Heart left ventricle (tissue), 16 donors: ENCODE data around the gene NUP188. TPM values are rescaled to one million over a fixed set of nuclear protein-coding genes. Genes with fewer than 3 reads are reported as not detected.

Source experiments
- ATAC-seq, 4 donors: fragments of 200-7000 bp; cut with Tn5 transposase; one replicate each; pipeline ENCODE4 v1.9.1; 2020 to 2022; ENCODE audit warnings: moderate library complexity in 4 of 4, mild to moderate bottlenecking in 3 of 4, moderate number of reproducible peaks in 1 of 4
- DNase-seq, 5 donors: peaks; one replicate each; pipeline ENCODE4 v3.0.0-alpha.2; 2020
- H3K27ac ChIP-seq, 12 donors: fragments of 200-600 bp; sonication (generic) in 4 of 12; one replicate each; pipeline versions ENCODE4 v1.5.0 to v1.8.0; 2016 to 2022; ENCODE audit warnings: mild to moderate bottlenecking in 2 of 12
- H3K27me3 ChIP-seq, 9 donors: fragments of 200-600 bp; sonication (generic) in 2 of 9; one replicate each; pipeline versions ENCODE4 v1.5.1 to v1.8.0; 2016 to 2022; ENCODE audit warnings: mild to moderate bottlenecking in 3 of 9
- H3K36me3 ChIP-seq, 9 donors: fragments of 200-600 bp; sonication (generic) in 2 of 9; one replicate each; pipeline versions ENCODE4 v1.5.0 to v1.8.0; 2018 to 2022; ENCODE audit warnings: mild to moderate bottlenecking in 2 of 9
- H3K4me1 ChIP-seq, 12 donors: fragments of 200-600 bp; sonication (generic) in 4 of 12; one replicate each; pipeline versions ENCODE4 v1.5.0 to v1.8.0; 2016 to 2022; ENCODE audit warnings: mild to moderate bottlenecking in 3 of 12
- H3K4me3 ChIP-seq, 12 donors: fragments of 200-600 bp; sonication (generic) in 4 of 12; one replicate each; pipeline versions ENCODE4 v1.5.0 to v1.8.0; 2017 to 2022; ENCODE audit warnings: mild to moderate bottlenecking in 9 of 12, moderate library complexity in 4 of 12
- H3K9me3 ChIP-seq, 12 donors: fragments of 200-600 bp; sonication (generic) in 4 of 12; one replicate each; pipeline versions ENCODE4 v1.5.0 to v1.8.0; 2016 to 2022; ENCODE audit warnings: mild to moderate bottlenecking in 1 of 12
- CTCF ChIP-seq, 12 donors: fragments of 200-600 bp; sonication (generic) in 4 of 12; IDR thresholded peaks; one replicate each; pipeline versions ENCODE4 v1.5.0 to v1.8.0; 2018 to 2022; ENCODE audit warnings: antibody characterized with exemption in 12 of 12, mild to moderate bottlenecking in 5 of 12
- POLR2A ChIP-seq, 2 donors: fragments of 450-650 bp; IDR thresholded peaks; one replicate each; pipeline ENCODE4 v1.6.1; 2017; ENCODE audit warnings: antibody characterized with exemption in 2 of 2, mild to moderate bottlenecking in 2 of 2, moderate library complexity in 2 of 2
- WGBS, 4 donors: extraction: QIAGEN DNeasy Blood & Tissue Kit in 2 of 4; methylation state at CpG; one replicate each; pipeline versions ENCODE4 v1.1.5 to v1.1.7; 2013 to 2018; 5-methylcytosine and 5-hydroxymethylcytosine counted together
- intact Hi-C, 10 donors: fragments of 100-400 bp; cut with DNase I; formaldehyde crosslinking; loops; one replicate each; pipeline versions ENCODE4 v1.11.1 to v1.14.2; 2022
- long read RNA-seq, 3 donors: library from polyadenylated mRNA; unstranded; transcript quantifications; one replicate each; pipeline ENCODE4 v2.0.0, GENCODE V29; 2020 to 2021
- polyA plus RNA-seq, 2 donors: library from polyadenylated mRNA; stranded (reverse); fragments of 200-250 nt; gene quantifications; one replicate each; pipeline ENCODE4 v1.2.3, GENCODE V29; 2013
- total RNA-seq, 9 donors: library from RNA; depleted of rRNA in 2 of 9; stranded (reverse); fragments of >200 nt in 2 of 9; fragmentation: NEBNext Ultra II Directional in 3 of 9; extraction: Animal tissue kit (Norgen Biotek cat#: 25700) in 3 of 9; gene quantifications; one replicate each; pipeline versions ENCODE4 v1.1.0 to v1.2.4, GENCODE V29; 2016 to 2023
- donor health status: ischemic (EF 13 %, LVEDD 7.1; RV severe dilation, severe dysfunction).
- donor health status: healthy with polysubstance abuse.
- donor health status: DM: no; HTN: yes; CAD: no.
- donor health status: DM: no; HTN: no; CAD: no.
- donor health status: ischemic (EF 25% LVEDD 6.9; RV normal size, moderate dysfunction).
- donor health status: ischemic (EF 25% LVEDD 5.7; RV mildly dilated, moderate dysfunction).
- donor health status: healthy.
- donor health status: DM: yes; HTN: yes; CAD: no.
- donor health status: ischemic (EF 35%, LVEDD 5.7; RV mildly dilated, moderate dysfunction).
- donor health status: nonischemic (EF 11% LVEDD 7.7; RV severe dilation, severe dysfunction).
- donor health status: DM: yes; HTN: yes; CAD: no.
- donor health status: PGD.
- donor health status: ischemic (EF 29% LVEDD 5.4; RV normal size, mild dysfunction).
- donor health status: nonischemic (EF 23%, LVEDD 6.1; RV moderate dilation, normal function).

Gene NUP188
- total RNA-seq (10 to 100 TPM; 15.1 to 30.4 (median 22.6) TPM), polyA plus RNA-seq (10 to 100 TPM; 10.6 to 35.1 TPM)
- long read RNA-seq, donor 1, full-length matches to known transcripts, result 7 of 15 reads
- long read RNA-seq, donor 1, partial matches to known transcripts, result 4 of 15 reads
- long read RNA-seq, donor 1, other reads (novel, unspliced or antisense), result 4 of 15 reads
- long read RNA-seq, donor 2, full-length matches to known transcripts, result 7 of 27 reads
- long read RNA-seq, donor 2, partial matches to known transcripts, result 17 of 27 reads
- long read RNA-seq, donor 2, other reads (novel, unspliced or antisense), result 3 of 27 reads
- long read RNA-seq, donor 3, full-length matches to known transcripts, result 7 of 18 reads
- long read RNA-seq, donor 3, partial matches to known transcripts, result 9 of 18 reads
- long read RNA-seq, donor 3, other reads (novel, unspliced or antisense), result 2 of 18 reads

- DNase-seq, result peak; percentile 96 to 99 (median 97)
- ATAC-seq, result peak; percentile 79 to 95 (median 92)
- H3K4me1 ChIP-seq, result peaks cover 0 to 42% (median 28%) of the 10 kb centered on the region in 12 donors
- intact Hi-C loops, result no loop called here
- peak within 1 kb of the TSS; percentile 7 to 96 (median 90) for H3K27ac ChIP-seq
- H3K27me3 ChIP-seq, result no peaks in the 10 kb centered on the region
- peak within 1 kb of the TSS; percentile 61 to 97 (median 82) for H3K4me3 ChIP-seq
- WGBS, 4 donors, result 0 to 1% (median 0%) methylated on average over 50 to 86 of the region's 86 CpGs
- TF ChIP-seq POLR2A (IDR thresholded peaks at IDR 0.05), result peak in 1 of 2 donors; percentile 90
- no peak for TF ChIP-seq CTCF (IDR thresholded peaks at IDR 0.05)
- peaks cover 0 to 47% (median 21%) of the 10 kb centered on the region in 9 donors for H3K36me3 ChIP-seq
- no peaks in the 10 kb centered on the region for H3K9me3 ChIP-seq
Measured at GRCh38 chr9:128947527-128948301, at the start of gene NUP188, which contains the start of gene DOLK. NUP188 (plus strand) TSS chr9:128947699; CDS start chr9:128947720, 21 bp downstream. DOLK (minus strand) TSS chr9:128947603; CDS start chr9:128947303, 300 bp downstream.

- intact Hi-C loops, result no loop called here
- H3K27me3 ChIP-seq, result no peaks in the 10 kb centered on the region
- H3K4me1 ChIP-seq, result peaks cover 4 to 63% (median 42%) of the 10 kb centered on the region in 12 donors
- peaks cover 0 to 56% (median 44%) of the 10 kb centered on the region in 9 donors for H3K36me3 ChIP-seq
- no peak for ATAC-seq
- H3K27ac ChIP-seq, result peak overlapping the region in 11 of 12 donors; percentile 33 to 77 (median 63)
- no peak overlapping the region for H3K4me3 ChIP-seq
- TF ChIP-seq CTCF (IDR thresholded peaks at IDR 0.05), result no peak
- TF ChIP-seq POLR2A (IDR thresholded peaks at IDR 0.05), result no peak
- 79 to 85% (median 84%) methylated on average over 4 to 5 of the region's 5 CpGs for WGBS, 4 donors
- DNase-seq, result no peak
- H3K9me3 ChIP-seq, result no peaks in the 10 kb centered on the region
Measured at GRCh38 chr9:128898382-128898781, 49.1 kb upstream of the NUP188 start.

GRCh38 chr9:128898845-128899565, 48.5 kb upstream of the NUP188 start:
- TF ChIP-seq POLR2A (IDR thresholded peaks at IDR 0.05) (no peak), CTCF (IDR thresholded peaks at IDR 0.05) (no peak)
- no peak for DNase-seq
- ATAC-seq, result no peak
- Histone ChIP-seq H3K27me3 (no peaks in the 10 kb centered on the region), H3K4me1 (peaks cover 4 to 64% (median 41%) of the 10 kb centered on the region in 12 donors), H3K36me3 (peaks cover 0 to 50% (median 40%) of the 10 kb centered on the region in 9 donors), H3K9me3 (no peaks in the 10 kb centered on the region), H3K27ac (peak overlapping the region; percentile 33 to 77 (median 58)), H3K4me3 (no peak overlapping the region)
- intact Hi-C loops, result no loop called here
- WGBS, 4 donors, result 73 to 79% (median 76%) methylated on average over 15 to 18 of the region's 18 CpGs
